Measurements from ENCODE around the gene PCIF1.
"Not testable (repeated sequence)": the region's sequence is repeated elsewhere in the genome, so short reads cannot be mapped to it uniquely, and the experiment has no call there.

Gene PCIF1

DNA sequence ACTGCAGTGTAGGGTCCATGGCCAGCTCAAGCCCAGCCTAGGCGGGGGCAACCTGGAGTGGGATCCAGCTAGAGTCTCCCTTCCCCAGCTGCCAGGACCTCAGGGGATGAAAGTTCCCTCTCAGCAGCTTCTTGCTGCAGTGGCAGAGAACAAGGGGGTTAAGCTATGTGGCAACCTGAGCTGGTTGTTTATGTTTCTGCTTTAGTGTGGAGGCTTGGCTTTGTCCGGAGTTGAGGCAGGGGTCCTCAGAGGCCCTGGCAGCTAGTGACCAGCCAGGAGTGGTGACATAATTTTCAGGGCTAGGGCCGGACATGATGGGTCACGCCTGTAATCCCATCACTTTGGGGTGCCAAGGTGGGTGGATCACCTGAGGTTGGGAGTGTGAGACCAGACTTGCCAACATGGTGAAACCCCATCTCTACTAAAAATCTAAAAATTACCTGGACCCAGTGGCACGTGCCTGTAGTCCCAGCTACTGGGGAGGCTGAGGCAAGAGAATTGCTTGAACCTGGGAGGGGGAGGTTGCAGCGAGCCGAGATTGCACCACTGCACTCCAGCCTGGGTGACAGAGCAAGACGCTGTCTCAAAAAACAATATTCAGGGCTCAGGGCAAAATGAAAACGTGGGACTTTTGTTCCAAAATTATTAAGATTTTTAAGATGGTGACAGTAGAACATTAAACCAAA lies 8.5 kb upstream of the PCIF1 start:
- H3K4me3 ChIP-seq (ENCODE audit: control insufficient read depth, low read depth, low read length), result no peak overlapping the region
- TF ChIP-seq, protein P1, sequence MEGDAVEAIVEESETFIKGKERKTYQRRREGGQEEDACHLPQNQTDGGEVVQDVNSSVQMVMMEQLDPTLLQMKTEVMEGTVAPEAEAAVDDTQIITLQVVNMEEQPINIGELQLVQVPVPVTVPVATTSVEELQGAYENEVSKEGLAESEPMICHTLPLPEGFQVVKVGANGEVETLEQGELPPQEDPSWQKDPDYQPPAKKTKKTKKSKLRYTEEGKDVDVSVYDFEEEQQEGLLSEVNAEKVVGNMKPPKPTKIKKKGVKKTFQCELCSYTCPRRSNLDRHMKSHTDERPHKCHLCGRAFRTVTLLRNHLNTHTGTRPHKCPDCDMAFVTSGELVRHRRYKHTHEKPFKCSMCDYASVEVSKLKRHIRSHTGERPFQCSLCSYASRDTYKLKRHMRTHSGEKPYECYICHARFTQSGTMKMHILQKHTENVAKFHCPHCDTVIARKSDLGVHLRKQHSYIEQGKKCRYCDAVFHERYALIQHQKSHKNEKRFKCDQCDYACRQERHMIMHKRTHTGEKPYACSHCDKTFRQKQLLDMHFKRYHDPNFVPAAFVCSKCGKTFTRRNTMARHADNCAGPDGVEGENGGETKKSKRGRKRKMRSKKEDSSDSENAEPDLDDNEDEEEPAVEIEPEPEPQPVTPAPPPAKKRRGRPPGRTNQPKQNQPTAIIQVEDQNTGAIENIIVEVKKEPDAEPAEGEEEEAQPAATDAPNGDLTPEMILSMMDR (IDR thresholded peaks at IDR 0.05; ENCODE audit: control insufficient read depth, insufficient read depth, low read depth, low read length, missing control alignments), result no peak
- DNase-seq (ENCODE audit: low read depth), result no peak

DNA sequence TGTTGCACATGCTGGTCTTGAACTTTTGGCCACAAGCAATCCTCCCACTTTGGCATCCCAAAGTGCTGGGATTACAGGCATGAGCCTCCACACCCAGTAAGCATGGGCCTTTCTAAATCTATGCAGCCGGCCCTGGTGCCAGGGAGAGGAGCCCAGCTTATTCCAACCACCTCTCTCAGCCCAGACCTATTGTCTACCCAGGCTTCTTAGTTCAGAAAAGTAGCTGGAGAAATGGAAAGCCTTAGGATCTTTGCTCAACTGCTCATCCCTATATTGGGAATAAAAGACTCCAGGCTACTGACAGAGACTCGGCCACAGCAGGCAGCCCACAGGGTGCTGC lies 7.8 kb upstream of the PCIF1 start:
- TF ChIP-seq, protein P1 (IDR thresholded peaks at IDR 0.05; ENCODE audit: control insufficient read depth, insufficient read depth, low read depth, low read length, missing control alignments), result no peak
- H3K4me3 ChIP-seq (ENCODE audit: control insufficient read depth, low read depth, low read length), result no peak overlapping the region
- DNase-seq (ENCODE audit: low read depth), result no peak

DNA sequence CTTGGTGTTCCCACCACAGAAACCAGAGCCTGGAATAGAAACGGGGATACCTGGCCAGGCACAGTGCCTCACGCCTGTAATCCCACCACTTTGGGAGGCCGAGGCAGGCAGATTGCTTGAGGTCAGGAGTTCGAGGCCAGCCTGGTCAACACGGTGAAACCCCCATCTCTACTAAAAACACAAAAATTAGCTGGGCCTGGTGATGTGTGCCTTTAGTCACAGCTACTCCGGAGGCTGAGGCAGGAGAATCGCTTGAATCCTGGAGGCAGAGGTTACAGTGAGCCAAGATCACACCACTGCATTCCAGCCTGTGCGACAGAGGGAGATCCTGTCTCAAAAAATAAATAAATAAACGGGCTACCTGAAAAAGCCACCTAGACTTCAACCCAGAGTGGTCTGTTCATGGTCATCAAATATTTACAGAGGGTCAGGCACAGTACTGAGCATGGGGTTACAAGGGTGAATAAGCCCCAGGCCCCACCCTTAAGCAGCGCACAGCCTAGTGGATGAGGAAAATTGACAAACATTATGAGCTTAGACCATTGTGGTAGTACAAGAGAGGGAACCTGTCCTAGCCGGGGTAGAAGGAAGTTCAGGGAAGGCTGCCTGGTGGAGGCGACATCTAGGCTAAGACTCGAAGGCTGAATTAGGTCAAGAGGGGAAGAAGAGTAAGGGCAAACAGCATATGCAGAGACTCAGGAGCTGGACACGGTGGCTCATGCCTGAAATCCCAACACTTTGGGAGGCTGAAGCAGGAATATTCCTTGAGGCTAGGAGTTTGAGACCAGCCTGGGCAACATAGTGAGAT lies 7.2 kb upstream of the PCIF1 start:
- TF ChIP-seq, protein P1 (IDR thresholded peaks at IDR 0.05; ENCODE audit: control insufficient read depth, insufficient read depth, low read depth, low read length, missing control alignments), result no peak
- H3K4me3 ChIP-seq (ENCODE audit: control insufficient read depth, low read depth, low read length), result no peak overlapping the region
- DNase-seq (ENCODE audit: low read depth), result no peak

DNA sequence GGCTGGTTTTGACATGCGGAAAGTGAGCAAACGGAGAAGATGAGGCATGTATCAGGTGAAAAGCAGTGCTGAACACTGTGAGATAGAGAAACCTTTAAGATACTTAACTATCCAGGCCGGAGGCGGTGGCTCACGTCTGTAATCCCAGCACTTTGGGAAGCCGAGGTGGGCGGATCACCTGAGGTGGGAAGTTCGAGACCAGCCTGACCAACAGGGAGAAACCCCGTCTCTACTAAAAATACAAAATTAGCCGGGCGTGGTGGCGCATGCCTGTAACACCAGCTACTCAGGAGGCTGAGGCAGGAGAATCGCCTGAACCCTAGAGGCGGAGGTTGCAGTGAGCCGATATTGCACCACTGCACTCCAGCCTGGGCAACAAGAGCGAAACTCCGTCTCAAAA lies 2.8 kb upstream of the PCIF1 start:
- not testable (repeated sequence) for DNase-seq (ENCODE audit: low read depth)

DNA sequence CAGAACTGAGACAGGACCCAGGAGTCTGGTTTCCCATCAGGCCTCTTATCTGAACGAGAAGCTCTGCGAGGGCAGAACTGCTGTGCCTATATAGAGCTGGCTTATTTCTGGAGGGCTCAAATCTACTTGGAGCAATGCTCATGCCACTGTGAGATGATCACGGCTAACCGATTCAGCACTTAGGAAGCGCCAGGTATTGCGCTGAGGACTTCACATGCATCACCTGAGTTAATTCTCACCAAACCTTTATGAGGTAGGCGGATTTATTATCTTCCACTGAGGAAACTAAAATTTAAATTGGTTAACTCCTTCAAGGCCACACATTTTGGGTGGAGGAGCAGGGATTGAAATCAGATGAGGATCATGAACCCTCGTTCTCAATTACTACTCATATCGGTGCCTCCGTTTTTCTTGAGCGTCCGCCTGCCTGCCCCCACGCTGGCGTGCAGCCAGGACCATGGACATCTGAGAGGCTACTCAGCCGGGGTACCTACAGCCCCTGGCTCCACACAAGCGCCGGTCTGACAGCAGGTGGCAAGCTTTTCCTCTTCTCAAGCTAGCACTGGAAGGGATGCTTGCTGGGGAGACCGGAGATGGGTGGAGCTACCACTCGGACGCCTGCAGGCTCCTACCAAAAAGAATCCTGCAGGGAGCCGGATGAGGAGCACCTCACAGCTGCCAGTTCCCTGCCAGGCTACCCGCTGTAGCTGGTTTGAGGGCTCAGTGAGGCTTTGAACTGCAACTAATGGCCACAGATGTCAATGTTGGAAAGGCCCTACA lies 1.0 kb upstream of the PCIF1 start:
- peak overlapping the region; percentile 95 for H3K4me3 ChIP-seq (ENCODE audit: control insufficient read depth, low read depth, low read length)
- DNase-seq (ENCODE audit: low read depth), result no peak
- TF ChIP-seq, protein P1 (IDR thresholded peaks at IDR 0.05; ENCODE audit: control insufficient read depth, insufficient read depth, low read depth, low read length, missing control alignments), result peak; percentile 40

More for the DNA sequence above, 2.8 kb upstream of the PCIF1 start:
- not testable (repeated sequence) for H3K4me3 ChIP-seq (ENCODE audit: control insufficient read depth, low read depth, low read length)

DNA sequence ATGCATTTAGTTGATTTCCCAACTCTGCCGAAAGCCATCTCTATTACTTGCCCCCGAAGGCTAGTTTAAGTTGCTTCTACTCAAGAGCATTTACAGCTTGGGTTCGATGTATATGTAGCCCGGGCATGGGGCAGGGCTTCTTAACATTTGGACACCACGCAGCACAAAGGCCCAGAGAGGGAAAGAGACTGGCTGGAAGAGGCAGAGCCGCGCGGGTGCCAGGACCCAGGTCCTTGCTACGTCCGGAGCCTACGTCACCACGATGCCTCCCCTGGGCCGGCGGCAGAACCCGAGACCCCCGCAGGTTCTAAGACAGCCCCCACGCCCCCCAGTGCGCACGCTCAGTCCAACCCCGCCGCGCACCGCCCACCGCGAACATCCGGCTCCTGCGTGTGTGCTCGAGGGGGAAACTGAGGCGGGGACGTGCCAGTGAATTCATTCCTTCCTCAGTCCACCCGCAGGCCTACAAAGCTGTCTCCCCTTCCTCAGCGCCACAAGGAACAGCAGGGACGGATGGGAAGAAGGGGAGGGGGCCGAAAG lies 367 bp upstream of the PCIF1 start:
- TF ChIP-seq, protein P1 (IDR thresholded peaks at IDR 0.05; ENCODE audit: control insufficient read depth, insufficient read depth, low read depth, low read length, missing control alignments), result no peak
- H3K4me3 ChIP-seq (ENCODE audit: control insufficient read depth, low read depth, low read length), result peak overlapping the region; percentile 95
- DNase-seq (ENCODE audit: low read depth), result no peak
